Hepatic stellate cell (primary cell): ENCODE results near the gene RHOBTB3.
"Not testable (repeated sequence)": the region's sequence is repeated elsewhere in the genome, so short reads cannot be mapped to it uniquely, and the experiment has no call there.

ENCODE experiments used
- DNase-seq: peaks from one replicate; pipeline ENCODE4 v3.0.0; 2011; ENCODE audit warnings: low spot score

The RHOBTB3 gene

DNA sequence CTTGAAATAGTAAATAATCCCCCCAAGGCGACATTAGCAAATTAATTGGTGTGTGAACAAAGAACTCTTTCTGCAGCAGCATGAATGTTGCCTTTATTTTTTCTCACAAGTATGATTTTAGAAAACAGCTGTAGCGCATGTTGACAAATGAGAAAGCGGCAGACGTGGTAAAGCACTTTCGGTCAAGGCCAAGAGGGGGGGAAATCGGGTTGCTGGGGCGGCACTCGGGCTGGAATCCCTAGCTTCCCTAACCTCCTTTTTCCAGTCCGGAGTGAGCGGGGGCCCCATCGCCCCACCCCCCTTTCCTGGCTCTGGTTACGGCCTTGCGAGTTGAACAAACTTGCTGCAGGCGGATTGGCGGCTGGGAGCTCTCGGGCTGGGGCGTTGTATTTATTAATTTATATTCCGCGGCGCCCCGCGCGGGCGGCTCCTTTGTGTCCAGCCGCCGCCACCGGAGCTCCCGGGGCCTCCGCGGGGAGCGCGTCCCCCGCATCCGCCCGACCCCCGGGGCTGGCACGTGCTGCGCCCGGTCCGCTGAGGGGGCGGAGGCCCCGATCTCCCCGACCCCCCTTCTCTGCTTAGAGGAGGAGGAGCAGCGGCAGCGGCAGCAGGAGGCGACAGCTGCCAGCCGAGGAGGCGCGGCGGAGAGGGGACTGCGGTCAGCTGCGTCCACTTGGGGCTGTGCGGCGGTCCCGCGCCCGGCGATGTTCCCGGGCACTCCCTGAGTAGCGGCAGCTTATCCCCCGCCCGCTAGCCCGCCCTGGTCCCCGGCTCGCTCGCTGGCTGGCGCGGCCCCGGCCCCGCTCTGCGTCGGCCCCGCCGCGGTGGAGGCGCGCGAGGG, at the start of gene RHOBTB3:
Gene RHOBTB3 (plus strand): TSS at position 607 of the 841 bp plus-strand sequence. CDS start 347 bp downstream, outside the sequence.
- peak; percentile 58 for DNase-seq

GRCh38 chr5:95682891-95683290, 48.2 kb upstream of the RHOBTB3 start, which contains the start of gene SPATA9:
TSS of gene SPATA9 (minus strand) at chr5:95682991. CDS start at chr5:95682854, 137 bp downstream.
- DNase-seq, result no peak

GRCh38 chr5:95684361-95684760, 46.8 kb upstream of the RHOBTB3 start:
- no peak for DNase-seq

DNA sequence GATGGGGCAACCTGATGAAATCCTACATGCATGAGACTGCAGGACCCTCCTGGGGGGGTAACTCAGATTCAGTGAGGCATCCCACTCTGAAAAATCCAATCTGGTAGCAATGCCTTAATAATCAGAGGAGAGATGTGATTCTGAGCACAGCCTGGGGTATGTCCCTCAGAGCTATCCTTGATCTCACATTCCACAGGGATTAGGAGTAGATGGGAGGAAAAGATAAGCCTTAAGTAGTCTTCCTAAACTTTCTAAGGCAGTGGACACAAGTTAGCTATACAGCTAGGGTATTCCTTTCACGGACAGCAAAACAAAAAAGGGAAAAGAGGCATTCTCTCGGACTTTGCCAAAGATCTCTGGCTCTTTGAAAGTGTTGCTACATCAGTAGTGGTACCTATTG, 44.5 kb upstream of the RHOBTB3 start:
- DNase-seq, result peak; percentile 16

DNA sequence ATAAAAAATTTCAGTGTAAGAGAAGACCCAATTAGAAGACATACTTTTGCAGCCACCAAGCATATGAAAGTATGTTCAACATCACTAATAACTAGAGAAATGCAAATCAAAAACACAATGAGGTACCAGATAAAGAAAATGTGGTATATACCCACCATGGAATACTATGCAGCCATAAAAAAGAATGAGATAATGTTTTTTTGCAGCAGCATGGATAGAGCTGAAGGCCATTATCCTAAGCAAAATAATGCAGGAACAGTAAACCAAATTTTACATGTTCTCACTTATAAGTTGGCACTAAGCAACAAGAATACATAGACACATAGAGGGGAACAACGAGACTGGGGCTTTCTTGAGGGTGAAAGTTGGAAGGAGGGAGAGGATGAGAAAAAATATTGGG, 41.5 kb upstream of the RHOBTB3 start:
- DNase-seq, result no peak

GRCh38 chr5:95690333-95690732, 40.8 kb upstream of the RHOBTB3 start:
- no peak for DNase-seq

DNA sequence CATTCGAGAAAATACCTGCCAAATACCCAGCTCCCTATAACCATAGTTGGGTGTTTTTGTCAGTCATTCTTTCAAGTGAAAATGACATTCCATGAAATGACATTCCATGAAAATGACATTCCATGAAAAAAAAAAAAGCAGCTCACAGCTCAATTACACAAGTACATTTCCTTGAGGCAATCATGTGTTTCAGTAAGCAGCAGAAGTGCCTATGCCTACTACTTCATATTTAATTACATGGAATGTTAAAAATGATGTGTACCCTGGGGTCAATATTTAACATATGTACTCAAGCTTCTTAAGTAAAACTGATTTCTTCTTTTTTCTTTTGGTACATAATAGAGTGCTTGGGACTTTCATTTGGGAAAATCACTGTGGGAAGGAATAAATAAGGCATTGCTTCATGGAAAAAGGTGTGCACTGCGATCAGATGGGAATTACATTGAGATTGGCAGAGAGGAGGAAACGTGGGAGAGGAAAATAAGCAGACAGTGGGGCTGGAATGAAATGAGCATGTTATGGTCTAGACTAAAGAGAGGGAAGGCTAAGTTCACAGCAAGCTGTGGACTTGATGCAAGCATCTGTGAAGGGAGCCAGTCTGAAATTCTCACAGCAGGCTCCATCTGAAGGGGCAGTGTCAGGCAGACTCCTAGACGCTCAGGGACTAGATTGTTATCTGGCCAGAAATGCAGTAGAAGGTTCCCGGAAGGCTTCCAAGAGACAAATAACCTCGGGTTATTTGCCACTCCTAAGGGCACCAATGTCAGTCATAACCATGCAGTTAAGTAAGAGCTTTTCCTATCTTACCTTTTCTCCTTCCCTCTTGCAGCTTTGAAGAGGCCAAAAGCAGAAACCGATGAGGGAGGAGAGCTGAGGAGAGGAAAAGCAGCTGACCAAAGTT, 33.1 kb upstream of the RHOBTB3 start:
- no peak for DNase-seq

- DNase-seq, result no peak
Observed at GRCh38 chr5:95699337-95699736, 31.8 kb upstream of the RHOBTB3 start.

DNA sequence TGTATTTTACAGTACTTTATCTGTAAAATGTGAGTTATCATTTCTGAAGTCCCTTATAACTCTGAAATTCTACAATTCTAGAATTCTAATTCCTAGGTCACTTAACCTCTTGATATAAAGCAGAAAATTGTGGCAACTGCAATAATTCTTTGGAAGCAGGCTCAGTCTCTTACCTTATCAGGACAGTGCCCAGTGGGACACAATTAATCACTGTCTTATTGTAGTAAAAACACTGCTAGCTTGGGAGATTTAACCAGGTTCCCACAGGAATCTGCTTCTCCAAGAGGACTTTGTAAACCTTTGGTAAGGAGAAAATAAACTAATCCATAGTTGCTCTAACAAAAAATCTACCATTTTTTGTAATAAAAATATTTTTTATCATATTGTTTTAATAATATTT, 30.1 kb upstream of the RHOBTB3 start:
- no peak for DNase-seq

DNA sequence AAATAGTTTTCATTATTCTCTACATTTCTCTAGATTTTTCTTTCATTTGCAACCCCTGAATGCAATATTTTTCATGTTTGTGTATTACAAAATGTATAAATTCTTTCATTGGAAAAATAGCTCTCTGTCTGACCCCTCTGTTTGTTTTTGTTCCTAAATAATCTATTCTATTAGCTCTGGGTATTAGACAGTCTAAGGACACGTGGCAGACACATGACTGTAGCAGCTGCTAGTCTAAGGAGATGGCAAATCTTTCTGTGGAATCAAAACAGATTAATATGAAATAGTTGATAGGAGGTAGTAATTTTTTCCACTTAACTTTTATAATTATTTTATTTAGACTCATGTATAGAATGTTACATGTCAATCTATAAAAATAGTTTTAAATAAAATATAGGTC, 27.0 kb upstream of the RHOBTB3 start:
- no peak for DNase-seq

GRCh38 chr5:95706196-95706595, 24.9 kb upstream of the RHOBTB3 start:
- not testable (repeated sequence) for DNase-seq

DNA sequence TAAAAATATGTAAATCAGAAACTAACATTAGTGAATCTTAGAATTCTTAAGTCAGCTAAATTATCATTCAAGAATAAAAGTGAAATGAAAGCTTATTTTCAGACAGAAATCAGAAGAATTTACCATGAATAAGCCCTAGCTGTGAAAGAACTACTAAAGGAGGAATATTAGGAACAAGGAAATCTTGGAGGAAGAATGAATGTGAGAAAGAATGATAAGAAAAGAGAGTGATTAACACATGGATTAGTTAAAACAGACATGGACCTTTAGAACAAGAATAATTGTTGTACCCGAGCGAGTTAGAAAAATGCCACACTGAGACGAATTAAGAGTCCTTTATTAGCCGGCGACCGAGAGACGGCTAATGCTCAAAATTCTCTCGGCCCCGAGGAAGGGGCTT, 24.1 kb upstream of the RHOBTB3 start:
- DNase-seq, result no peak

- DNase-seq, result not testable (repeated sequence)
Observed at GRCh38 chr5:95707534-95708188, 23.5 kb upstream of the RHOBTB3 start.

- no peak for DNase-seq
Observed at GRCh38 chr5:95708876-95709275, 22.3 kb upstream of the RHOBTB3 start.

DNA sequence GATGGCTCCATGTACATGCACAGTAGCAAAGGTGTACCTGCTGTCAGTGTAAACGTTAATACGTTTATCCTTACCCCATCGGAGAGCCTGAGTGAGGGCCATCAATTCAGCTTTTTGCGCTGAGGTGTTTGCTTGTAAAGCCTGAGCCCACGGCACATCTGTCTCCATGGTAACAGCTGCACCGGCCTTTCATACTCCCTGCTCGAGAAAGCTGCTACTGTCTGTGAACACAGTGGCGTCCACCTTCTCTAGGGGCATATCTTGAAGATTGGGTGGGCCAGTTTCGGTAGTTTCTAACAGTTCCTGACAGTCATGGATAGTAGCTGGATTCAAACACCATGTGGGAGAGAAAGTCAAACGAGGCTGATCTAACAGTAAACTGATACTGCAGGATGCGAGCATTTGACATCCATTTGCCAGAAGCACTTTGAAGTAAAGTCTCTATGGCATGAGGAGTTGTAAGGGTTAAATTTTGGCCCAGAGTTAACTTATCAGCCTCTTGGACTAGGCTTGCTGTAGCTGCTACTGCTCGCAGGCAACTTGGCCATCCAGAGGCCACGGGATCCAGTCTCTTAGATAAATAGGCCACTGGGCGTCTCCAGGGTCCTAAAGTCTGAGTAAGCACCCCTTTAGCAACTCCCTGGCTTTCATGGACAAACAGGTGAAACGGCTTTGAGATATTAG, 21.0 kb upstream of the RHOBTB3 start:
- no peak for DNase-seq

GRCh38 chr5:95710651-95711500, 20.3 kb upstream of the RHOBTB3 start:
- DNase-seq, result not testable (repeated sequence)

DNA sequence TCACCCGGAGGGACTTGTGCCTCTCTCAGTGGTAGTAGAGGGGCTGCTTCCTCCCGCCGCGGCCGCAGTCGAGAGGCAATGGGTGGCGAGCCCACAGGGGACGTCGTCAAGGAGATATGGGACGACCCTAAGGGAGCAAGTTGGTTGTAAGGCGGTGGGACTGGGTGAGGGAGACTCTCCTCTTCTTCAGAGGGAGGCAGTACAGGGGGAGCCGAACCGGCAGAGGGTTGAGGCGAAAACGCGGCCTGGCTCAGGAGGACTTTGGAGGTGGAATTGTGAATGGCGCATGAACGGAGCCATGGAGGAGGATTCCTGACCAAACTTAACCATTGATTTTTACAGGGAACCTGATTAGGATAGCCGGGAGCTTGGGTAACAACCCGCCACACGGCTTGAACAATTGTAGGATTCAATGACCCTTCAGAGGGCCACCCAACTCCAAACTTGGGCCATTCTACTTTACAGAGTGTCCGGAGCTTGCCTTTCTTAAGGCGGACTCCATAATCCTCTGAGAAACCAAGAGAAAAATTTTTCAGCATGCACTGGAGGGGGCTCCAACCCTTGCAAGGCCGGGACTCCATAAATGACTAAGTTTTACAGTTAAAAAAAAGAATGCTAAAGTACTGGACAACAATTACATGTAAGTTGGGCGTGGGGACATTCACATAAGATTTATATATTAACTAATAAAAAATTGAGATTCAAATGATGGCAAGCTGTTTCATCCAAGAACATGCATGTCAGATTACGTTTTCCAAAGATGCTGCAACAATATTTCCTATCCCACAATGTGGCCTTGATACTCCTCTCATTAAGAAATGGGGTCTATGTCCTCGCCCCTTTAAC, 19.4 kb upstream of the RHOBTB3 start:
- no peak for DNase-seq

- DNase-seq, result peak; percentile 57
Observed at GRCh38 chr5:95712347-95712958, 18.7 kb upstream of the RHOBTB3 start.

DNA sequence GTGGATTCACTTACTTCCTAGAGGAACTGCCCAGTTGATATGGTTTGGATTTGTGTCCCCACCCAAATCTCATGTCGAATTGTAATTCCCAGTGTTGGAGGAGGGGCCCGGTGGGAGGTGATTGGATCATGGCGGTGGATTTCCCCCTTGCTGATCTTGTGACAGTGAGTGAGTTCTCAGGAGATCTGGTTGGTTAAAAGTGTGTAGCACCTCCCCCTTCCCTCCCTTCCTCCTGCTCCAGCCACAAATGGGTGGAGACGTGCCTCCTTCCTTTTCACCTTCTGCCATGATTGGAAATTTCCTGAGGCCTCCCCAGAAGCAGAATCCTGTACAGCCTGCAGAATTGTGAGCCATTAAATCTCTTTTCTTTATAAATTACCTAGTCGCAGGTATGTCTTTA, 17.9 kb upstream of the RHOBTB3 start:
- not testable (repeated sequence) for DNase-seq
